Ovary (tissue), 3 donors: ENCODE data around the gene HOXA5.

Experiments used
- CTCF ChIP-seq, 3 donors: fragments of 450-650 bp in 2 of 3; fragments of 200-600 bp in 1 of 3; IDR thresholded peaks; one replicate each; pipeline versions ENCODE4 v1.5.1 to v1.8.0; 2016 to 2022; ENCODE audit warnings: antibody characterized with exemption in 3 of 3, mild to moderate bottlenecking in 1 of 3
- POLR2A ChIP-seq: fragments of 450-650 bp; IDR thresholded peaks from one replicate; pipeline ENCODE4 v1.6.1; 2017; ENCODE audit warnings: antibody characterized with exemption, mild to moderate bottlenecking, moderate library complexity
- donor health status: DM: no; HTN: no; CAD: no.

DNA sequence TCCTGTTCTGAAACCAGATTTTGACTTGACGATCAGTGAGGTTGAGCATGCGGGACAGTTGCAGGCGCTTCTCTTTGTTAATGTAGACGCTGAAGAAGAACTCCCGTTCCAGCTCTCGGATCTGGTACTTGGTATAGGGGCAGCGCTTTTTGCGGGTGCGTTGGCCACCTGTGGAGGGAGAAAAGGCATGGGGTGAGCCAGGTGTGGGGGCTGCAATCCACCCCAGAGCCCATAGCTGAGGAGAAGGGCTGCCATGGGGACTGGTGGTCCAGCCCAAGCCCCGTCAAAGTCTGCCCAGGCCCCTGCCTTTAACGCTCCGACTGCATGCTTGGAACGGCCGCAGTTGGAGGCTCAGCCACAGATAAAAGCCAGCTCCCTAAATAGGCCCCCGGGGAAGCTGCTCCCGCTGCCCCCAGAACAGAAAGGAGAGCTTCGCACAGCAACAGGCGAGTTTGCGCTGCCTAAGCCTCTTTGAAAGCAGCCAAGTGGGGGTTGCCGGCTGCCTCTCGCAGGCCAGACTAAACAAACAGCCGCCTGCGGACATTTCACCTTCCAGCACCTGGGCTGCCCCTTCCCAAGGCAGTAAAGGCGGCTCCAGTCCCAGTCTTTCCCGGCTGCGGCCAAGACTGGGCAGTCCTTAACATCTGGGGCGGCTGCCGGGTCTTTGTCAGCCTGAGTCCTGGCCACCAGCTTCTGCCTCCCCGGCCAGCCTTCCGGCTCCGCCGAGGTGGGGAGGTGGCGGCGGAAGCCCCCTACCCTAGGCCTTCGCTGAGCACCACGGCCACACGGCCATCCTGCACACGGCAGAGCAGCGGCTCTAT is 39.6 kb upstream of the HOXA5 start:
- TF ChIP-seq CTCF (IDR thresholded peaks at IDR 0.05) (no peak), POLR2A (no peak)
